ENCODE measurements around the gene P4HA2. TPM values are rescaled to one million over a fixed set of nuclear protein-coding genes. Genes with fewer than 3 reads are reported as not detected.

The P4HA2 gene
- total RNA-seq, 1 experiment from 2014 or later, result 15.1 TPM

DNA sequence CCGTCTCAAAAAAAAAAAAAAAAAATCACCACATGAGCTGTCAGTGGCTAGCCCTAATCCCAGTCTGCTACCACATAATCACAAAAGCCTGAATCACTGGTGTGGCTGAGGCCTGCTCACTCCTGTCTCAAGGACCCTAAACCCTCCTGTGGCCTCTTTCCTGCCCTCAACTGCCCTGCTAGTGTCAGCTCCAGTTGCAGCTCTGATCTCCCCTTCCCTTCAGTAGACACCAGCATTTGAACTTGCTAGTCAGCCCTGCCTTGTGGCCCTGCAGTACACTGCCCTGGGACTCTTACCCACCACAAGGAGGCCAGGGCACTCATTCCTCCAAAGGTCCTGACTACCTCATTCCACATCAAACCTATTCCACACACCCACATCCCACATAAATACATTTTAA is 9.5 kb upstream of the P4HA2 start:
- Mint-ChIP-seq H3K4me3 (no peak overlapping the region), H3K27me3 (ENCODE audit: low read depth) (no peaks in the 10 kb centered on the region; the same call in 1 of the 2 replicates), H3K9me3 (peaks cover 14% of the 10 kb centered on the region), H3K36me3 (no peaks in the 10 kb centered on the region), H3K27ac (peak overlapping the region; percentile 85), H3K4me1 (no peaks in the 10 kb centered on the region)
- ChIA-PET POLR2A (no interaction called here), CTCF (interaction anchor here (0.6 to 3.3 kb wide), 11 partner anchors 9 to 132 kb away, joined by 3 to 55 read pairs (median 18); partner anchors contain the start of genes P4HA2, PDLIM4 and SLC22A5)
- TF ChIP-seq, protein P1, sequence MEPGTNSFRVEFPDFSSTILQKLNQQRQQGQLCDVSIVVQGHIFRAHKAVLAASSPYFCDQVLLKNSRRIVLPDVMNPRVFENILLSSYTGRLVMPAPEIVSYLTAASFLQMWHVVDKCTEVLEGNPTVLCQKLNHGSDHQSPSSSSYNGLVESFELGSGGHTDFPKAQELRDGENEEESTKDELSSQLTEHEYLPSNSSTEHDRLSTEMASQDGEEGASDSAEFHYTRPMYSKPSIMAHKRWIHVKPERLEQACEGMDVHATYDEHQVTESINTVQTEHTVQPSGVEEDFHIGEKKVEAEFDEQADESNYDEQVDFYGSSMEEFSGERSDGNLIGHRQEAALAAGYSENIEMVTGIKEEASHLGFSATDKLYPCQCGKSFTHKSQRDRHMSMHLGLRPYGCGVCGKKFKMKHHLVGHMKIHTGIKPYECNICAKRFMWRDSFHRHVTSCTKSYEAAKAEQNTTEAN (CRISPR knock-in tag; IDR thresholded peaks at IDR 0.05), result no peak
- TF ChIP-seq ZNF423 (CRISPR knock-in tag; IDR thresholded peaks at IDR 0.05), result no peak
- no peak for DNase-seq (ENCODE audit: low spot score)
- ATAC-seq, result peak; percentile 31; the same call in 1 of the 2 replicates

GRCh38 chr5:132235340-132235739 is 7.7 kb upstream of the P4HA2 start:
- DNase-seq (ENCODE audit: low spot score) (no peak), ATAC-seq (no peak)
- H3K27me3 Mint-ChIP-seq (ENCODE audit: low read depth), result no peaks in the 10 kb centered on the region; the same call in none of the 2 replicates
- CTCF ChIA-PET, result no interaction called here
- H3K9me3 Mint-ChIP-seq, result no peaks in the 10 kb centered on the region
- POLR2A ChIA-PET, result no interaction called here
- H3K36me3 Mint-ChIP-seq, result no peaks in the 10 kb centered on the region
- TF ChIP-seq, protein P2, sequence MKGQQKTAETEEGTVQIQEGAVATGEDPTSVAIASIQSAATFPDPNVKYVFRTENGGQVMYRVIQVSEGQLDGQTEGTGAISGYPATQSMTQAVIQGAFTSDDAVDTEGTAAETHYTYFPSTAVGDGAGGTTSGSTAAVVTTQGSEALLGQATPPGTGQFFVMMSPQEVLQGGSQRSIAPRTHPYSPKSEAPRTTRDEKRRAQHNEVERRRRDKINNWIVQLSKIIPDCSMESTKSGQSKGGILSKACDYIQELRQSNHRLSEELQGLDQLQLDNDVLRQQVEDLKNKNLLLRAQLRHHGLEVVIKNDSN (CRISPR knock-in tag; IDR thresholded peaks at IDR 0.05), result no peak
- TF ChIP-seq NFE2L1 (CRISPR knock-in tag; IDR thresholded peaks at IDR 0.05), result no peak
- no peak for TF ChIP-seq RELA (CRISPR knock-in tag; IDR thresholded peaks at IDR 0.05; ENCODE audit: borderline replicate concordance)
- no peak for TF ChIP-seq ETV6 (CRISPR knock-in tag; IDR thresholded peaks at IDR 0.05)
- no peak for TF ChIP-seq CREM (CRISPR knock-in tag; IDR thresholded peaks at IDR 0.05)
- TF ChIP-seq TP53 (CRISPR knock-in tag; IDR thresholded peaks at IDR 0.05), result no peak
- TF ChIP-seq ELF4 (CRISPR knock-in tag; IDR thresholded peaks at IDR 0.05; ENCODE audit: low read depth), result no peak
- no peak for TF ChIP-seq NR3C1 (CRISPR knock-in tag; conservative IDR thresholded peaks at IDR 0.05; ENCODE audit: low read depth)
- no peak for TF ChIP-seq KAT7 (CRISPR knock-in tag; IDR thresholded peaks at IDR 0.05; ENCODE audit: borderline replicate concordance)
- no peak for TF ChIP-seq ZBTB21 (CRISPR knock-in tag; IDR thresholded peaks at IDR 0.05; ENCODE audit: borderline replicate concordance)
- no peak for TF ChIP-seq ZNF121 (CRISPR knock-in tag; IDR thresholded peaks at IDR 0.05)
- TF ChIP-seq TEAD4 (CRISPR knock-in tag; IDR thresholded peaks at IDR 0.05), result no peak
- TF ChIP-seq FOXJ3 (CRISPR knock-in tag; IDR thresholded peaks at IDR 0.05; ENCODE audit: borderline replicate concordance), result no peak
- TF ChIP-seq NFATC4 (CRISPR knock-in tag; IDR thresholded peaks at IDR 0.05), result no peak
- no peak for TF ChIP-seq IRF2 (CRISPR knock-in tag; IDR thresholded peaks at IDR 0.05; ENCODE audit: borderline replicate concordance, low read depth)
- TF ChIP-seq IRF1 (CRISPR knock-in tag; IDR thresholded peaks at IDR 0.05), result no peak
- no peak for TF ChIP-seq HMGXB4 (CRISPR knock-in tag; IDR thresholded peaks at IDR 0.05)
- H3K27ac Mint-ChIP-seq, result no peak overlapping the region
- no peaks in the 10 kb centered on the region for H3K4me1 Mint-ChIP-seq
- H3K4me3 Mint-ChIP-seq, result no peak overlapping the region

GRCh38 chr5:132234684-132235062 is 7.0 kb upstream of the P4HA2 start:
- Mint-ChIP-seq H3K4me3 (no peak overlapping the region), H3K27me3 (ENCODE audit: low read depth) (peaks cover 6% of the 10 kb centered on the region), H3K4me1 (no peaks in the 10 kb centered on the region), H3K9me3 (no peaks in the 10 kb centered on the region), H3K27ac (no peak overlapping the region), H3K36me3 (no peaks in the 10 kb centered on the region)
- DNase-seq (ENCODE audit: low spot score), result no peak
- ChIA-PET CTCF (no interaction called here), POLR2A (no interaction called here)
- no peak for ATAC-seq
- TF ChIP-seq ZNF396 (CRISPR knock-in tag; IDR thresholded peaks at IDR 0.05; ENCODE audit: borderline replicate concordance), result no peak
- TF ChIP-seq FOXP1 (CRISPR knock-in tag; IDR thresholded peaks at IDR 0.05; ENCODE audit: borderline replicate concordance), result no peak
- TF ChIP-seq TP53 (CRISPR knock-in tag; IDR thresholded peaks at IDR 0.05), result no peak
- TF ChIP-seq CBFB (CRISPR knock-in tag; IDR thresholded peaks at IDR 0.05; ENCODE audit: low read depth), result no peak

Data from WTC11 (cell line).